Liver (tissue), 9 donors: ENCODE measurements around the gene KIF22. TPM values are rescaled to one million over a fixed set of nuclear protein-coding genes. Genes with fewer than 3 reads are reported as not detected.

ENCODE experiments used
- DNase-seq: peaks from one replicate; pipeline ENCODE4 v3.0.0-alpha.2; 2017; ENCODE audit warnings: low spot score
- H3K27ac ChIP-seq, 2 donors: one replicate each; pipeline ENCODE4 v1.7.0; 2013; ENCODE audit warnings: inconsistent platforms in 2 of 2, low read length in 2 of 2, control low read depth in 1 of 2, low read depth in 1 of 2, mild to moderate bottlenecking in 1 of 2
- H3K27me3 ChIP-seq, 4 donors: one replicate each; pipeline versions ENCODE4 v1.6.1 to v1.7.0; 2013; ENCODE audit warnings: low read length in 3 of 4, inconsistent platforms in 1 of 4, mild to moderate bottlenecking in 1 of 4, moderate library complexity in 1 of 4; ENCODE audit not compliant: control insufficient read depth in 4 of 4, insufficient read depth in 4 of 4
- H3K36me3 ChIP-seq, 4 donors: one replicate each; pipeline versions ENCODE4 v1.6.1 to v1.7.0; 2013; ENCODE audit warnings: low read length in 3 of 4, mild to moderate bottlenecking in 3 of 4, low read depth in 1 of 4, moderate library complexity in 1 of 4; ENCODE audit not compliant: control insufficient read depth in 4 of 4, insufficient read depth in 3 of 4
- H3K4me1 ChIP-seq, 4 donors: one replicate each; pipeline versions ENCODE4 v1.6.1 to v1.7.0; 2013; ENCODE audit warnings: low read length in 3 of 4, mild to moderate bottlenecking in 3 of 4, moderate library complexity in 1 of 4; ENCODE audit not compliant: control insufficient read depth in 4 of 4, insufficient read depth in 4 of 4
- H3K4me3 ChIP-seq, 3 donors: one replicate each; pipeline versions ENCODE4 v1.6.1 to v1.7.0; 2013; ENCODE audit warnings: low read length in 3 of 3, control low read depth in 1 of 3, low read depth in 1 of 3, mild to moderate bottlenecking in 1 of 3
- H3K9ac ChIP-seq, 2 donors: one replicate each; pipeline ENCODE4 v1.7.0; 2013; ENCODE audit warnings: low read length in 2 of 2, mild to moderate bottlenecking in 2 of 2, moderate library complexity in 2 of 2, control low read depth in 1 of 2, low read depth in 1 of 2
- H3K9me3 ChIP-seq, 4 donors: one replicate each; pipeline versions ENCODE4 v1.6.1 to v1.7.0; 2013; ENCODE audit warnings: low read length in 3 of 4; ENCODE audit not compliant: control insufficient read depth in 4 of 4
- ATF3 ChIP-seq: IDR thresholded peaks from 2 replicates; pipeline ENCODE4 v1.6.1; 2016; ENCODE audit warnings: antibody characterized with exemption
- CTCF ChIP-seq: fragments of 150-350 bp; IDR thresholded peaks from 2 replicates; pipeline ENCODE4 v1.5.1; 2017; ENCODE audit warnings: improper control_type of control experiment, low read depth, low read length; ENCODE audit not compliant: missing input control
- EGR1 ChIP-seq, 2 donors: IDR thresholded peaks; 2 replicates each; pipeline ENCODE4 v1.6.1; 2016 to 2018; ENCODE audit warnings: antibody characterized with exemption in 2 of 2, low read depth in 2 of 2
- FOXA1 ChIP-seq: IDR thresholded peaks from 2 replicates; pipeline ENCODE4 v1.6.1; 2016; ENCODE audit warnings: antibody characterized with exemption
- FOXA2 ChIP-seq: IDR thresholded peaks from 2 replicates; pipeline ENCODE4 v1.6.1; 2016; ENCODE audit warnings: antibody characterized with exemption
- GABPA ChIP-seq, 2 donors: IDR thresholded peaks in 1 of 2; conservative IDR thresholded peaks in 1 of 2; 2 replicates each; pipeline ENCODE4 v1.6.1; 2016; ENCODE audit warnings: antibody characterized with exemption in 2 of 2, mild to moderate bottlenecking in 1 of 2, moderate library complexity in 1 of 2
- HNF4A ChIP-seq, 2 donors: conservative IDR thresholded peaks; 2 replicates each; pipeline ENCODE4 v1.6.1; 2016; ENCODE audit warnings: antibody characterized with exemption in 2 of 2, mild to moderate bottlenecking in 2 of 2
- HNF4G ChIP-seq: IDR thresholded peaks from 2 replicates; pipeline ENCODE4 v1.6.1; 2016; ENCODE audit warnings: antibody characterized with exemption
- JUND ChIP-seq, 2 donors: IDR thresholded peaks; 2 replicates each; pipeline ENCODE4 v1.6.1; 2016; ENCODE audit warnings: antibody characterized with exemption in 2 of 2
- MAX ChIP-seq: IDR thresholded peaks from 2 replicates; pipeline ENCODE4 v1.6.1; 2016; ENCODE audit warnings: antibody characterized with exemption
- NR2F2 ChIP-seq: IDR thresholded peaks from 2 replicates; pipeline ENCODE4 v1.6.1; 2016; ENCODE audit warnings: antibody characterized with exemption
- RAD21 ChIP-seq, 2 donors: IDR thresholded peaks; 2 replicates each; pipeline ENCODE4 v1.6.1; 2016; ENCODE audit warnings: antibody characterized with exemption in 2 of 2, mild to moderate bottlenecking in 2 of 2
- REST ChIP-seq: IDR thresholded peaks from 2 replicates; pipeline ENCODE4 v1.6.1; 2016; ENCODE audit warnings: antibody characterized with exemption, mild to moderate bottlenecking
- RXRA ChIP-seq, 2 donors: IDR thresholded peaks; 2 replicates each; pipeline ENCODE4 v1.6.1; 2017 to 2018; ENCODE audit warnings: antibody characterized with exemption in 2 of 2, mild to moderate bottlenecking in 1 of 2
- SP1 ChIP-seq: IDR thresholded peaks from 2 replicates; pipeline ENCODE4 v1.6.1; 2018; ENCODE audit warnings: antibody characterized with exemption, mild to moderate bottlenecking
- TAF1 ChIP-seq: conservative IDR thresholded peaks from 2 replicates; pipeline ENCODE4 v1.6.1; 2016; ENCODE audit warnings: antibody characterized with exemption, mild to moderate bottlenecking
- YY1 ChIP-seq: IDR thresholded peaks from 2 replicates; pipeline ENCODE4 v1.6.1; 2016; ENCODE audit warnings: antibody characterized with exemption, mild to moderate bottlenecking
- ZBTB33 ChIP-seq: IDR thresholded peaks from 2 replicates; pipeline ENCODE4 v1.6.1; 2016; ENCODE audit warnings: antibody characterized with exemption
- WGBS: extraction: QIAGEN DNeasy Blood & Tissue Kit; methylation state at CpG from one replicate; pipeline ENCODE4 v1.1.7; 2013; 5-methylcytosine and 5-hydroxymethylcytosine counted together
- polyA plus RNA-seq, 2 donors: library from polyadenylated mRNA; stranded (reverse) in 1 of 2; unstranded in 1 of 2; fragments of 200-250 nt in 1 of 2; fragments of >200 nt in 1 of 2; fragmentation: Nextera tagmentation in 1 of 2; extraction: Ambion mirVana in 1 of 2; gene quantifications; one replicate each; pipeline versions ENCODE4 v1.2.1 to v1.2.3, GENCODE V29; 2013 to 2015
- total RNA-seq, 2 donors: library from RNA; depleted of rRNA; stranded (reverse); fragments of >200 nt; gene quantifications; one replicate each; pipeline ENCODE4 v1.2.3, GENCODE V29; 2014
- donor health status: healthy.
- donor health status: healthy.
- donor health status: healthy.
- donor health status: healthy.
- donor health status: healthy.

KIF22 gene
- total and polyA plus RNA-seq, 4 donors: 15.0 to 80.1 (median 49.3) TPM

- no peaks in the 10 kb centered on the region for H3K9me3 ChIP-seq
- peak overlapping the region in 1 of 2 donors; percentile 86 for H3K27ac ChIP-seq
- peaks cover 15 to 58% (median 42%) of the 10 kb centered on the region in 4 donors for H3K4me1 ChIP-seq
- DNase-seq: no peak
- TF ChIP-seq GABPA (IDR thresholded peaks at IDR 0.05 in 1 of 2, conservative IDR thresholded peaks at IDR 0.05 in 1 of 2) (no peak), FOXA1 (no peak), RAD21 (IDR thresholded peaks at IDR 0.05) (no peak), HNF4G (no peak), SP1 (no peak), EGR1 (IDR thresholded peaks at IDR 0.05; ENCODE audit: low read depth in 2 of 2) (no peak), MAX (no peak), CTCF (no peak), NR2F2 (no peak), ATF3 (no peak), YY1 (no peak), RXRA (IDR thresholded peaks at IDR 0.05) (no peak), REST (no peak), JUND (IDR thresholded peaks at IDR 0.05) (no peak), ZBTB33 (no peak), FOXA2 (no peak), HNF4A (conservative IDR thresholded peaks at IDR 0.05) (no peak), TAF1 (no peak)
- 79% methylated on average over 15 of the region's 15 CpGs for WGBS
- H3K9ac ChIP-seq: no peak overlapping the region
- peaks cover 0 to 9% (median 0%) of the 10 kb centered on the region in 4 donors for H3K36me3 ChIP-seq
- H3K4me3 ChIP-seq: no peak overlapping the region
- H3K27me3 ChIP-seq: no peaks in the 10 kb centered on the region
Measured at GRCh38 chr16:29819506-29819905, 29.0 kb downstream of the KIF22 start.
